Muscle layer of colon (tissue), 2 donors: Measurements from ENCODE around the gene PRRC2B.

Source experiments
- H3K27ac ChIP-seq: one replicate; pipeline ENCODE4 v1.7.0; 2013; ENCODE audit warnings: low read depth, mild to moderate bottlenecking, low read length, moderate library complexity
- H3K27me3 ChIP-seq, 2 donors: one replicate each; pipeline ENCODE4 v1.7.0; 2013; ENCODE audit warnings: low read length in 2 of 2, mild to moderate bottlenecking in 2 of 2; ENCODE audit not compliant: insufficient read depth in 2 of 2, control insufficient read depth in 1 of 2
- H3K36me3 ChIP-seq: one replicate; pipeline ENCODE4 v1.7.0; 2013; ENCODE audit warnings: mild to moderate bottlenecking, low read length; ENCODE audit not compliant: insufficient read depth
- H3K4me1 ChIP-seq: one replicate; pipeline ENCODE4 v1.7.0; 2013; ENCODE audit warnings: mild to moderate bottlenecking, low read length; ENCODE audit not compliant: insufficient read depth
- H3K4me3 ChIP-seq, 2 donors: one replicate each; pipeline ENCODE4 v1.7.0; 2013; ENCODE audit warnings: low read length in 2 of 2, low read depth in 1 of 2, mild to moderate bottlenecking in 1 of 2, moderate library complexity in 1 of 2
- H3K9ac ChIP-seq: one replicate; pipeline ENCODE4 v1.7.0; 2013; ENCODE audit warnings: low read length
- H3K9me3 ChIP-seq: one replicate; pipeline ENCODE4 v1.7.0; 2013; ENCODE audit warnings: mild to moderate bottlenecking, low read length
- donor health status: abdominal sarcoma.
- donor health status: Adenocarcinoma of cecum.

Gene PRRC2B

GRCh38 chr9:131496844-131497405 lies 103.0 kb downstream of the PRRC2B start:
- H3K27me3 ChIP-seq = no peaks in the 10 kb centered on the region
- no peak overlapping the region for H3K4me3 ChIP-seq
- no peaks in the 10 kb centered on the region for H3K4me1 ChIP-seq
- no peak overlapping the region for H3K9ac ChIP-seq
- no peaks in the 10 kb centered on the region for H3K9me3 ChIP-seq
- H3K36me3 ChIP-seq = peaks cover 79% of the 10 kb centered on the region
- no peak overlapping the region for H3K27ac ChIP-seq

GRCh38 chr9:131499254-131499767 lies 105.4 kb downstream of the PRRC2B start:
- H3K9me3 ChIP-seq = no peaks in the 10 kb centered on the region
- no peak overlapping the region for H3K9ac ChIP-seq
- peaks cover 9% of the 10 kb centered on the region for H3K4me1 ChIP-seq
- no peak overlapping the region for H3K27ac ChIP-seq
- H3K4me3 ChIP-seq = no peak overlapping the region
- H3K27me3 ChIP-seq = no peaks in the 10 kb centered on the region
- peaks cover 55% of the 10 kb centered on the region for H3K36me3 ChIP-seq

DNA sequence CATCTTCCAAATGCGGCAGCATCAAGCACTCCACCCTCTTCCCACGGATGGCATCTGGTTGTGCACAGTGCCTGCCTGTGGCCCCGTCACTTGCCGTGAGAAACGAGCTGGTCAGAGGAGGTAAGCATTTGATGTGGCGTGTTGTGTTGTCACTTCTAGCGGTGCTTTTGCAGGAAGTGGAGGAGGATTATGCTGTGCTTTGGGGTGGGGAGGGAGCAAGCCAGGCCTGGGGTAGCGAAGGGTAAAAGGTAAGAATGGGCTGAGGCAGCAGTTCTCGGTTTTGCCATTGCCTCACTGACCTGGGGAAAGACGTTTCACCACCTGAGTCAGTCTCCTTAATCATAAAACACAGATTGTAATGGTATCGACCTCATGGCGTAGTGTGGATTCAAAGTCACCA lies 106.5 kb downstream of the PRRC2B start:
- peaks cover 11% of the 10 kb centered on the region for H3K4me1 ChIP-seq
- no peak overlapping the region for H3K27ac ChIP-seq
- H3K4me3 ChIP-seq = no peak overlapping the region
- peaks cover 45% of the 10 kb centered on the region for H3K36me3 ChIP-seq
- H3K9me3 ChIP-seq = no peaks in the 10 kb centered on the region
- no peaks in the 10 kb centered on the region for H3K27me3 ChIP-seq
- H3K9ac ChIP-seq = no peak overlapping the region

GRCh38 chr9:131500939-131501541 lies 107.2 kb downstream of the PRRC2B start:
- H3K9me3 ChIP-seq = no peaks in the 10 kb centered on the region
- peaks cover 11% of the 10 kb centered on the region for H3K4me1 ChIP-seq
- peaks cover 38% of the 10 kb centered on the region for H3K36me3 ChIP-seq
- no peak overlapping the region for H3K9ac ChIP-seq
- no peaks in the 10 kb centered on the region for H3K27me3 ChIP-seq
- H3K27ac ChIP-seq = no peak overlapping the region
- H3K4me3 ChIP-seq = no peak overlapping the region

DNA sequence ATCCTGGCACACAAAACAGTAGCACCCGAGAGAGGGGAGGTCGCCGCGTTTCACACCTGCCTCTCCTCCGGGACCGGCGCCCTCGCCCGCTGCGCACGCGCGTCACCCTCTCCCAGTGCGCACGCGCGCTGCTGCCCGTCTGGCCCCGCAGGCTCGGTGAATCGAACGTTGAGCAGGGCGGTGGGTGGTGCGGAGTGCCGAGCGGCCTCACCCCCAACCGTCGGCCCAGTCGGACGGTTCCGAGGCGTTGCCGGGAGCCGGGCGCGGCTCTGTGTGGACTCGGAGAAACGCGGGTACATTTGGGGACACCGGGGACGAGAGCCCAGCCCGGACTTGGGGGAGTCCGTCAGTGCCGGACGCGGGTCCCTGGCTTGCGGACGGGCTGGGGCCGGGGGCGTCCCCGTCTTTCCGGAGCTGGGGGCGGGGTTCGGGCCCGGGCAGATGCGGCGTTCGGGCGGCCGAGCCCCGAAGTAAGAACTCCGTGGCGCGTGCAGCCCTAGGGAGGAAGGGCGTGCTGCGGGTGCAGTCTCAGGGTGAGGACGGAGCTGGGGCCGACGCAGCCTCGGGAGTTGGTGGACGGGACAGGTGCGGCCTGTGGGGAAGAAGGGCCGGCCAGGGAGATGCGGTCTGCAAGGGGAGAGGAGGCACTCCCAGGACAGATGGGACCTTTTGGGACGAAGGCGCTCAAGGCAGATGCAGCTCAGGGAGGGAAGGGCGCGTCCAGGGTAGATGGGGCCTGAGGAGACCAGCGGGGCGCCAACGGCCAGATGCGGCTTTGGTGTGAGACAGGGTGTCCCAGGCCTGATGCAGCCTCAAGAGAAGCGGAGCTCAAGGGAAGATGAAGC lies 109.1 kb downstream of the PRRC2B start, which contains the start of gene POMT1:
Gene POMT1 (plus strand): TSS at position 138 of the 845 bp plus-strand sequence. CDS start 1,301 bp downstream, outside the sequence.
- Histone ChIP-seq H3K4me3 (peak within 1 kb of the TSS; percentile 74 to 84), H3K27me3 (no peaks in the 10 kb centered on the region), H3K9me3 (no peaks in the 10 kb centered on the region), H3K27ac (peak within 1 kb of the TSS; percentile 71), H3K4me1 (peaks cover 11% of the 10 kb centered on the region), H3K36me3 (peaks cover 33% of the 10 kb centered on the region), H3K9ac (peak within 1 kb of the TSS; percentile 66)

GRCh38 chr9:131503626-131504465 lies 110.0 kb downstream of the PRRC2B start:
- Histone ChIP-seq H3K4me1 (peaks cover 11% of the 10 kb centered on the region), H3K4me3 (peak overlapping the region; percentile 74 to 84), H3K27ac (peak overlapping the region; percentile 71), H3K9me3 (no peaks in the 10 kb centered on the region), H3K27me3 (no peaks in the 10 kb centered on the region), H3K36me3 (peaks cover 25% of the 10 kb centered on the region), H3K9ac (peak overlapping the region; percentile 66)

- Histone ChIP-seq H3K27ac (no peak overlapping the region), H3K4me3 (no peak overlapping the region), H3K4me1 (peaks cover 11% of the 10 kb centered on the region), H3K27me3 (no peaks in the 10 kb centered on the region), H3K9ac (no peak overlapping the region), H3K36me3 (peaks cover 24% of the 10 kb centered on the region), H3K9me3 (no peaks in the 10 kb centered on the region)
Observed at GRCh38 chr9:131505012-131505411, 111.1 kb downstream of the PRRC2B start.

DNA sequence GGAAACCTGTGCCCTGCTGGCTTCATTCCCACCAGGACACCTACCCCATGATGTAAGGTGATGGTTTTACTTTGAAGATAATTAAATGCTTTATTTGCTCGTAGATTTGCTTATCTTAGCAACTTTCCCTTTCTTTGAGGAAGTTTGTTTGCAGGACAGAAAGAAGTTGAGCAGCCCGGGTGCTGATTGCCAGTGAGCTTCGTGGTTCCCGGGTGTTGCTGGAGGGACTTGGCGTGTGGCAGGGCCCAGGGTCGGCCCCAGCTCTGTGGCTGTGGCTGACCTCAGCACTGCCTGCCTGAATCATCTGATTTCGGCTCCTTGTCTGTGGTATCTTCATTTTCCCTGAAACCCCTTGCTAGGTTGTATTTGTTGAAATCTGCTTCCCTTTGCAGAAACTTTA lies 117.5 kb downstream of the PRRC2B start:
- Histone ChIP-seq H3K36me3 (peaks cover 71% of the 10 kb centered on the region), H3K27ac (no peak overlapping the region), H3K9me3 (no peaks in the 10 kb centered on the region)

DNA sequence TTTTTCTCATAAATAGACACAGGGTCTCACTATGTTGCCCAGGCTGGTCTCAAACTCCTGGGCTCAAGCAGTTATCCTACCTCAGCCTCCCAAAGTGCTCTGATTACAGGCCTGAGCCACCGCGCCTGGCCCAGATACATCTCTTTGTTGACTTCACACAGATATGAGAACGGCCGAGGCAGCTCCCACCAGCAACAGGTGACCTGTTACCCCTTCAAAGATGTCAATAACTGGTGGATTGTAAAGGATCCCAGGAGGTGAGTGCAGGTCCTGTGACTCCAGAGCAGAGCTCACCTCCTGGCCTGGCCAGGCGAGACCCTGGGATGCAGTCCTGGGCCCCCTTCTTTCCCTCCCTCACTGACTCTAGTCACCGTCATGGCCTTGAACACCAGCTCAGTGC lies 118.0 kb downstream of the PRRC2B start:
- H3K36me3 ChIP-seq = peaks cover 74% of the 10 kb centered on the region
- H3K4me3 ChIP-seq = no peak overlapping the region
- H3K9me3 ChIP-seq = no peaks in the 10 kb centered on the region
- H3K27ac ChIP-seq = no peak overlapping the region
- no peaks in the 10 kb centered on the region for H3K4me1 ChIP-seq
- H3K9ac ChIP-seq = no peak overlapping the region
- no peaks in the 10 kb centered on the region for H3K27me3 ChIP-seq

More for the DNA sequence above, 117.5 kb downstream of the PRRC2B start:
- Histone ChIP-seq H3K4me3 (no peak overlapping the region), H3K9ac (no peak overlapping the region), H3K27me3 (no peaks in the 10 kb centered on the region), H3K4me1 (no peaks in the 10 kb centered on the region)

DNA sequence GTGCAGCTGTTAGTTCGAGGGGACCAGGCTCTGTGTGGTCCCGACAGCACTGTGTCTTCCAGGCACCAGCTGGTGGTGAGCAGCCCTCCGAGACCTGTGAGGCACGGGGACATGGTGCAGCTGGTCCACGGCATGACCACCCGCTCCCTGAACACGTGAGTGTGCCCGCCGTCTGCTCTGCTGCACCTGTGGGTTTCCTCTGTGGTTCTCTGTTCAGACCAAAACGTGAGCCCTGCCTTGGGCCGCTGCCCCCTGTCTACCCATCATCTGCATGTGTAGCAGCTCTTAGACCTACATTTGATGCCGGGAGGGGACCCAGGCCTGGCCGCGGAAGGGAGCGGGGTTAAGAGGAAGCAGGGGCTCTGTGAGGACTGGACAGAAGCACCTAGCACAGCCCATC lies 119.3 kb downstream of the PRRC2B start:
- no peaks in the 10 kb centered on the region for H3K9me3 ChIP-seq
- H3K36me3 ChIP-seq = peaks cover 68% of the 10 kb centered on the region
- peaks cover 8% of the 10 kb centered on the region for H3K4me1 ChIP-seq
- H3K4me3 ChIP-seq = no peak overlapping the region
- H3K27ac ChIP-seq = no peak overlapping the region
- no peaks in the 10 kb centered on the region for H3K27me3 ChIP-seq
- H3K9ac ChIP-seq = no peak overlapping the region
